Keratinocyte (primary cell): ENCODE data around the gene DOCK3. TPM values are rescaled to one million over a fixed set of nuclear protein-coding genes. Genes with fewer than 3 reads are reported as not detected.

Experiments used
- DNase-seq: peaks from one replicate; pipeline ENCODE4 v3.0.0-alpha.2; 2011; ENCODE audit warnings: low read depth, missing footprints, low spot score
- FAIRE-seq: peaks from 2 replicates; lab custom pipeline; 2011; peaks lifted over from hg19 to GRCh38; lab: Jason Lieb, UNC
- H2AFZ ChIP-seq: 2 replicates; pipeline ENCODE4 v1.6.0; 2012; ENCODE audit warnings: low read length, control low read depth, inconsistent platforms; ENCODE audit not compliant: control insufficient read depth
- H3K27ac ChIP-seq: 2 replicates; pipeline ENCODE4 v1.5.1; 2011; ENCODE audit warnings: low read length; ENCODE audit not compliant: control insufficient read depth, insufficient read depth
- H3K27me3 ChIP-seq: 3 replicates; pipeline ENCODE4 v1.6.0; 2011; ENCODE audit warnings: low read length; ENCODE audit not compliant: control insufficient read depth, insufficient read depth; ENCODE audit errors: extremely low read depth
- H3K36me3 ChIP-seq, 2 experiments: 2 replicates in 1 of 2; 3 replicates in 1 of 2; pipeline ENCODE4 v1.5.1; 2011; ENCODE audit warnings: low read length in 2 of 2, mild to moderate bottlenecking in 1 of 2; ENCODE audit not compliant: control insufficient read depth in 2 of 2, insufficient read depth in 2 of 2; ENCODE audit errors: extremely low read depth in 1 of 2
- H3K4me1 ChIP-seq: 3 replicates; pipeline ENCODE4 v1.5.1; 2011; ENCODE audit warnings: low read length; ENCODE audit not compliant: control insufficient read depth, insufficient read depth; ENCODE audit errors: extremely low read depth
- H3K4me2 ChIP-seq: 3 replicates; pipeline ENCODE4 v1.6.0; 2011; ENCODE audit warnings: low read depth, low read length; ENCODE audit not compliant: control insufficient read depth, insufficient read depth; ENCODE audit errors: extremely low read depth
- H3K4me3 ChIP-seq, 3 experiments: fragments of 200-600 bp in 1 of 3; sonication (generic) in 1 of 3; 2 replicates in 2 of 3; 3 replicates in 1 of 3; pipeline ENCODE4 v1.5.1; 2011 to 2016; ENCODE audit warnings: low read length in 3 of 3, mild to moderate bottlenecking in 3 of 3, control low read depth in 2 of 3, inconsistent platforms in 1 of 3, low read depth in 1 of 3, mixed read lengths in 1 of 3, mixed run types in 1 of 3, moderate library complexity in 1 of 3; ENCODE audit not compliant: control insufficient read depth in 2 of 3, insufficient read depth in 2 of 3; ENCODE audit errors: extremely low read depth in 1 of 3
- H3K79me2 ChIP-seq: 2 replicates; pipeline ENCODE4 v1.6.0; 2012; ENCODE audit warnings: low read length; ENCODE audit not compliant: control insufficient read depth, insufficient read depth
- H3K9ac ChIP-seq: 3 replicates; pipeline ENCODE4 v1.6.0; 2011; ENCODE audit warnings: low read length; ENCODE audit not compliant: control insufficient read depth, insufficient read depth; ENCODE audit errors: extremely low read depth
- H3K9me1 ChIP-seq: 3 replicates; pipeline ENCODE4 v1.6.0; 2011; ENCODE audit warnings: low read length; ENCODE audit not compliant: control insufficient read depth, insufficient read depth; ENCODE audit errors: extremely low read depth
- H3K9me3 ChIP-seq: 2 replicates; pipeline ENCODE4 v1.5.1; 2012; ENCODE audit warnings: low read depth, low read length; ENCODE audit not compliant: control insufficient read depth
- H4K20me1 ChIP-seq: 3 replicates; pipeline ENCODE4 v1.6.0; 2011; ENCODE audit warnings: low read length; ENCODE audit not compliant: control insufficient read depth, insufficient read depth; ENCODE audit errors: extremely low read depth
- CTCF ChIP-seq, 3 experiments: IDR thresholded peaks in 1 of 3; conservative IDR thresholded peaks in 1 of 3; optimal IDR thresholded peaks in 1 of 3; 2 replicates in 2 of 3; 3 replicates in 1 of 3; pipeline versions ENCODE3 to v1.5.1; 2011; ENCODE audit warnings: low read length in 3 of 3, mild to moderate bottlenecking in 3 of 3, moderate library complexity in 2 of 3, control low read depth in 1 of 3, inconsistent platforms in 1 of 3; ENCODE audit not compliant: insufficient read depth in 2 of 3; ENCODE audit errors: extremely low read depth in 1 of 3
- EZH2 ChIP-seq: IDR thresholded peaks from one replicate; pipeline ENCODE4 v1.6.1; 2012; ENCODE audit warnings: inconsistent platforms, mild to moderate bottlenecking, low read length, moderate library complexity
- dilution Hi-C: fragments of 300-500 bp; cut with MboI; formaldehyde crosslinking; loops from one replicate; pipeline ENCODE4 v1.7.0; 2020; ENCODE audit warnings: low sequenced_read_pairs; ENCODE audit not compliant: extremely low pct_ligation_motif_present
- polyA plus RNA-seq, 5 experiments: library from polyadenylated mRNA; depleted of rRNA in 3 of 5; stranded (reverse) in 3 of 5; stranded (forward) in 1 of 5; unstranded in 1 of 5; fragments of >200 nt; gene quantifications; 1 replicate in 1 of 5; 2 replicates in 3 of 5; 3 replicates in 1 of 5; pipeline versions ENCODE4 v1.2.1 to v1.2.3, GENCODE V29; 2011 to 2012; ENCODE audit warnings: missing spikeins in 2 of 5, low read depth in 1 of 5, low replicate concordance in 1 of 5

The DOCK3 gene
- polyA plus RNA-seq, 1 donor (not counting 4 experiments of a cell fraction or from before 2014, with no cell fraction given): 0.10 TPM

- Histone ChIP-seq H4K20me1 (no peaks in the 10 kb centered on the region), H3K9ac (peak overlapping the region; percentile 48), H3K4me3 (peak overlapping the region in 1 of 3 experiments; percentile 46), H3K79me2 (peaks cover 83% of the 10 kb centered on the region), H3K9me3 (no peaks in the 10 kb centered on the region), H3K27ac (peak overlapping the region; percentile 73), H3K4me1 (peaks cover 90% of the 10 kb centered on the region), H3K4me2 (peak overlapping the region; percentile 72), H3K36me3 (peaks cover 12 to 22% of the 10 kb centered on the region in 2 experiments), H3K27me3 (no peaks in the 10 kb centered on the region), H2AFZ (no peak overlapping the region), H3K9me1 (peaks cover 5% of the 10 kb centered on the region)
- dilution Hi-C loops: no loop called here
- TF ChIP-seq EZH2: no peak
- TF ChIP-seq CTCF (optimal IDR thresholded peaks at IDR 0.05 in 1 of 3, IDR thresholded peaks at IDR 0.05 in 1 of 3, conservative IDR thresholded peaks at IDR 0.05 in 1 of 3; ENCODE audit: extremely low read depth in 1 of 3, insufficient read depth in 2 of 3, low read length in 3 of 3): peak in 2 of 3 experiments; percentile 53
- peak; percentile 99 for FAIRE-seq
- peak; percentile 87 for DNase-seq
Measured at GRCh38 chr3:50627407-50628051, 47.2 kb upstream of the DOCK3 start.

GRCh38 chr3:50628601-50629000, 46.1 kb upstream of the DOCK3 start:
- dilution Hi-C loops: no loop called here
- no peak overlapping the region for H2AFZ ChIP-seq
- peaks cover 88% of the 10 kb centered on the region for H3K79me2 ChIP-seq

More at GRCh38 chr3:50628601-50629000, 46.1 kb upstream of the DOCK3 start:
- FAIRE-seq (no peak), DNase-seq (no peak)
- H3K9me1 ChIP-seq: peaks cover 4% of the 10 kb centered on the region
- peaks cover 11 to 17% of the 10 kb centered on the region in 2 experiments for H3K36me3 ChIP-seq
- no peaks in the 10 kb centered on the region for H4K20me1 ChIP-seq
- H3K4me2 ChIP-seq: no peak overlapping the region
- H3K4me3 ChIP-seq: no peak overlapping the region
- no peaks in the 10 kb centered on the region for H3K27me3 ChIP-seq
- peaks cover 84% of the 10 kb centered on the region for H3K4me1 ChIP-seq
- TF ChIP-seq CTCF (optimal IDR thresholded peaks at IDR 0.05 in 1 of 3, IDR thresholded peaks at IDR 0.05 in 1 of 3, conservative IDR thresholded peaks at IDR 0.05 in 1 of 3; ENCODE audit: extremely low read depth in 1 of 3, insufficient read depth in 2 of 3, low read length in 3 of 3) (no peak), EZH2 (no peak)
- H3K9ac ChIP-seq: no peak overlapping the region
- H3K27ac ChIP-seq: no peak overlapping the region
- H3K9me3 ChIP-seq: no peaks in the 10 kb centered on the region
